Mucosa of stomach (tissue), 1 donor: ENCODE results near the gene SERHL2.
"Not testable (repeated sequence)": the region's sequence is repeated elsewhere in the genome, so short reads cannot be mapped to it uniquely, and the experiment has no call there.

Experiments used
- H3K27me3 ChIP-seq: one replicate; pipeline ENCODE4 v1.7.0; 2013; ENCODE audit warnings: mild to moderate bottlenecking, low read length; ENCODE audit not compliant: control insufficient read depth, insufficient read depth
- H3K36me3 ChIP-seq: one replicate; pipeline ENCODE4 v1.7.0; 2013; ENCODE audit warnings: low read length; ENCODE audit not compliant: control insufficient read depth, insufficient read depth
- H3K4me1 ChIP-seq: one replicate; pipeline ENCODE4 v1.7.0; 2013; ENCODE audit warnings: mild to moderate bottlenecking, low read length; ENCODE audit not compliant: control insufficient read depth, insufficient read depth
- H3K4me3 ChIP-seq: one replicate; pipeline ENCODE4 v1.7.0; 2013; ENCODE audit warnings: low read length
- H3K9ac ChIP-seq: one replicate; pipeline ENCODE4 v1.7.0; 2013; ENCODE audit warnings: mild to moderate bottlenecking, low read length, moderate library complexity
- H3K9me3 ChIP-seq: one replicate; pipeline ENCODE4 v1.7.0; 2013; ENCODE audit warnings: mild to moderate bottlenecking, low read length, moderate library complexity; ENCODE audit not compliant: control insufficient read depth
- donor health status: Pancreatic carcinoma.

The SERHL2 gene

GRCh38 chr22:42553475-42554361, at the start of gene SERHL2:
Gene SERHL2, plus strand, starts transcription at chr22:42553956. Its CDS starts 65 bp downstream, at chr22:42554021.
- peaks cover 10% of the 10 kb centered on the region for H3K4me1 ChIP-seq
- H3K27me3 ChIP-seq: no peaks in the 10 kb centered on the region
- H3K9me3 ChIP-seq: no peaks in the 10 kb centered on the region
- peak within 1 kb of the TSS; percentile 25 for H3K4me3 ChIP-seq
- H3K9ac ChIP-seq: peak within 1 kb of the TSS; percentile 61
- H3K36me3 ChIP-seq: no peaks in the 10 kb centered on the region

GRCh38 chr22:42508327-42508974, 45.3 kb upstream of the SERHL2 start:
- H3K27me3 ChIP-seq, H3K9me3 ChIP-seq, H3K9ac ChIP-seq, H3K36me3 ChIP-seq, H3K4me3 ChIP-seq, H3K4me1 ChIP-seq: not testable (repeated sequence)

GRCh38 chr22:42508975-42509364, 44.8 kb upstream of the SERHL2 start:
- H3K9ac ChIP-seq, H3K9me3 ChIP-seq: not testable (repeated sequence)

DNA sequence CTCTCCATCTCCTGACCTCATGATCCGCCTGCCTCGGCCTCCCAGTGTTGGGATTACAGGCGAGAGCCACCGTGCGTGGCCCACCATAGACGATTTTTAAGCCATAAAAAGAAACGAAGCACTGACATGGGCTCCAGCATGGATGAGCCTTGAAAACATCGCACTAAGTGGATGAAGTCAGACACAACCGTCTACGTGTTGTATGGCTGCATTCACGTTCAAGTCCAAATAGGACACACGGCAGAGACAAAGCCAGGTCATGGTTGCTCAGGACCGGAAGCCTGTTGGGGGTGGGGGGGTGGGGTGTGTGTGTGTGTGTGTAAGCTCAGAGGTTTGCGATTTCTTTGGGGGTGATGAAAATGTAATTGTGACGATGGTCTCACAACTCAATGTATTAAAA, 44.2 kb upstream of the SERHL2 start:
- Histone ChIP-seq H3K4me3 (no peak overlapping the region), H3K36me3 (no peaks in the 10 kb centered on the region), H3K9me3 (no peaks in the 10 kb centered on the region), H3K27me3 (no peaks in the 10 kb centered on the region), H3K9ac (no peak overlapping the region), H3K4me1 (no peaks in the 10 kb centered on the region)

More at GRCh38 chr22:42508975-42509364, 44.8 kb upstream of the SERHL2 start:
- H3K36me3 ChIP-seq, H3K27me3 ChIP-seq, H3K4me1 ChIP-seq, H3K4me3 ChIP-seq: not testable (repeated sequence)

- no peaks in the 10 kb centered on the region for H3K9me3 ChIP-seq
- H3K36me3 ChIP-seq: no peaks in the 10 kb centered on the region
- H3K27me3 ChIP-seq: no peaks in the 10 kb centered on the region
- no peak overlapping the region for H3K4me3 ChIP-seq
- no peaks in the 10 kb centered on the region for H3K4me1 ChIP-seq
- no peak overlapping the region for H3K9ac ChIP-seq
Observed at GRCh38 chr22:42511401-42511891, 42.3 kb upstream of the SERHL2 start.

DNA sequence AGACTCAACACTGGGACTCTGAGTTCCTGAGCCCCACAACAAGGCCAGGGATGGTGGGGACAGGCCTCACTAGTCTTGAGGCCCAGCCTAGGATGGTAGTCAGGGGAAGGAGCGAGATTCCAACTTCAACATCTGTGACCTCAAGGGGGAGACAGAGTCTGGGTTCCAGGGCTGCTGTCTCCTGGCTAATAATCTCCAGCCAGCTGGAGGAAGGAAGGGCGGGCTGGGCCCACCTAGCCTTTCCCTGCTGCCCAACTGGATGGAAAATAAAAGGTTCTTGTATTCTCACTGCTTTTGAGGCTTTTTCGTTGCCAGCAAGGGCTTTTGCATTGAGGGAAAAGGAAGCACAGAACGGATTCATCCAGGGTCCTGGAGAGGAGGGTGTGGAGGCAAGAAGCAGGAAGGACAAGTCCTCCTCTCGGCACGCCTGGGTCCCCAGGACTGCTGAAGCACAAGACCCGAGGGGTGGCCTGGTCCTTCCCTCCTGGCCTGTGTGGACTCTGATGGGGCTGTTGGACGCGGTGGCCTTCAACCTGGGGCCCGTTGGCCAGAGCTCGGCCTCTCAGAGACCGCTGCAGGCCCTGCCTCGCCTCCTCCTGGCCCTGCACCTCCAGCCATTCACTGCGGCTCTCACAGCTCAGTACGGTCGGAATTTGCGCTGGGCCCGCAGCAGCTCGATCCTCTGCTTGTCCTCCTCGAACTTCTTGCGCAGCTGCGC, 41.3 kb upstream of the SERHL2 start:
- H3K4me3 ChIP-seq, H3K27me3 ChIP-seq, H3K9me3 ChIP-seq, H3K4me1 ChIP-seq, H3K36me3 ChIP-seq, H3K9ac ChIP-seq: not testable (repeated sequence)

DNA sequence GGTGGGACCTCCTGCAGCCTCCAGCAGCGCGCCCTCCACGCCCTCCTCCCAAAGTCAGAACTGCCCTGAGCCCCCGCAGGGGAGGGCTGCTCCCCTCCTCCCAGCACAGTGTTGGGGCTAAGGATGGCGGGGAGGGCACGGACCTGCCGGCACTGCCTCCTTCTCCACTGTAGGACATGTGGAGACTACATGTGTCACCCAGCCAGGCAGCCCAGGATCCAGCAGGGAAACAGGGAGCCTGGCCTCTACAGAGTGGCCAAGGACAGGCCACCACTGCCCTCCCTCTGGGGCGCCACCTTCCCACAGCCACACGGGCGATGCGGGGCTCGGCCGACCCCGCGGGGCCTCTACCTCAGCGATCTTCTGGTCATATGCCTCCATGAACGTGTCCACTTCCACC, 39.4 kb upstream of the SERHL2 start:
- not testable (repeated sequence) for H3K36me3 ChIP-seq, H3K9me3 ChIP-seq, H3K9ac ChIP-seq, H3K27me3 ChIP-seq, H3K4me3 ChIP-seq, H3K4me1 ChIP-seq

DNA sequence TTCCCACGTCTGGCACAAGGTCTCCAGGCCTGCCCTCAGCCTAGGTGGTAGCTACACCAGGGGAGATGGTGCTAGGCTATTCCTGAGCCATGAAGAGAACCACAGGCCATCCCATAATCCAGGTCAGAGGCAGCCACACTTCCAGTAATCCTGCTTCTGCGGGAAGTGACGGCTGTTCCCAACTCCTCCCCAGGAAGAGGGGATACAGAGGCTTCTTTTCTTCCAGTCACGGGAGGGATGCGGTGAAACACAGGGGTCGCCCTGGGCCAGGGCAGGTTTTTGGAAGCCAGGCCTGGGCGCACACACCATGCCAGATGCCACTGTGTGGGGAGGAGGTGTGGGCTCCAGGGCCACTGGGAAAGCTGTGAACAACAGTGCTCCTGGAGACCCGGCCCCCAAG, 38.5 kb upstream of the SERHL2 start:
- H3K4me3 ChIP-seq, H3K9me3 ChIP-seq, H3K4me1 ChIP-seq, H3K9ac ChIP-seq, H3K36me3 ChIP-seq, H3K27me3 ChIP-seq: not testable (repeated sequence)

- Histone ChIP-seq H3K27me3 (no peaks in the 10 kb centered on the region), H3K4me1 (peaks cover 4% of the 10 kb centered on the region), H3K9me3 (no peaks in the 10 kb centered on the region), H3K36me3 (no peaks in the 10 kb centered on the region), H3K4me3 (no peak overlapping the region), H3K9ac (no peak overlapping the region)
Observed at GRCh38 chr22:42515896-42516295, 37.9 kb upstream of the SERHL2 start.

GRCh38 chr22:42517103-42517502, 36.7 kb upstream of the SERHL2 start:
- H3K9me3 ChIP-seq, H3K9ac ChIP-seq, H3K36me3 ChIP-seq, H3K27me3 ChIP-seq, H3K4me1 ChIP-seq, H3K4me3 ChIP-seq: not testable (repeated sequence)

GRCh38 chr22:42518638-42519524, 34.9 kb upstream of the SERHL2 start:
- peak overlapping the region; percentile 70 for H3K9ac ChIP-seq
- not testable (repeated sequence) for H3K27me3 ChIP-seq, H3K36me3 ChIP-seq, H3K4me3 ChIP-seq, H3K9me3 ChIP-seq, H3K4me1 ChIP-seq
